NCI-H1092 treated with DMSO at 0.1 percent for 48 hours (cell line): Measurements from ENCODE around the gene ANKRD44.
"Not testable (repeated sequence)": the region's sequence is repeated elsewhere in the genome, so short reads cannot be mapped to it uniquely, and the experiment has no call there.

Experiments
- DNase-seq: peaks from one replicate; lab custom pipeline; 2025; lab: John Stamatoyannopoulos, UW

Gene ANKRD44

GRCh38 chr2:197024206-197024605 is 286.4 kb downstream of the ANKRD44 start:
- DNase-seq: no peak

GRCh38 chr2:197020921-197021320 is 289.7 kb downstream of the ANKRD44 start:
- DNase-seq: not testable (repeated sequence)

- DNase-seq: no peak
Measured at GRCh38 chr2:197013098-197013497, 297.5 kb downstream of the ANKRD44 start.

GRCh38 chr2:197011801-197012641 is 298.6 kb downstream of the ANKRD44 start:
- DNase-seq: peak; percentile 28

GRCh38 chr2:197011021-197011417 is 299.6 kb downstream of the ANKRD44 start:
- no peak for DNase-seq

- no peak for DNase-seq
Measured at GRCh38 chr2:197010200-197011020, 300.2 kb downstream of the ANKRD44 start.

GRCh38 chr2:197008741-197009341 is 301.7 kb downstream of the ANKRD44 start:
- DNase-seq: not testable (repeated sequence)

GRCh38 chr2:197007716-197008628 is 302.6 kb downstream of the ANKRD44 start:
- DNase-seq: no peak

GRCh38 chr2:197001921-197002320 is 308.7 kb downstream of the ANKRD44 start:
- DNase-seq: no peak

- no peak for DNase-seq
Measured at GRCh38 chr2:196995757-196996314, 314.7 kb downstream of the ANKRD44 start.

GRCh38 chr2:196994764-196995163 is 315.8 kb downstream of the ANKRD44 start:
- DNase-seq: no peak

- DNase-seq: no peak
Measured at GRCh38 chr2:196993617-196994016, 317.0 kb downstream of the ANKRD44 start.

GRCh38 chr2:196992466-196992865 is 318.1 kb downstream of the ANKRD44 start:
- DNase-seq: no peak

- DNase-seq: no peak
Measured at GRCh38 chr2:196990788-196991461, 319.7 kb downstream of the ANKRD44 start.

GRCh38 chr2:196990092-196990491 is 320.5 kb downstream of the ANKRD44 start:
- DNase-seq: no peak

- no peak for DNase-seq
Measured at GRCh38 chr2:196989496-196989895, 321.1 kb downstream of the ANKRD44 start.

GRCh38 chr2:196988639-196989038 is 321.9 kb downstream of the ANKRD44 start:
- DNase-seq: peak; percentile 37

GRCh38 chr2:196987649-196988364 is 322.8 kb downstream of the ANKRD44 start:
- peak; percentile 74 for DNase-seq

- DNase-seq: no peak
Measured at GRCh38 chr2:196987298-196987648, 323.3 kb downstream of the ANKRD44 start.
